ENCODE results near the gene KCTD11.
"Not testable (repeated sequence)": the region's sequence is repeated elsewhere in the genome, so short reads cannot be mapped to it uniquely, and the experiment has no call there.

Gene KCTD11

DNA sequence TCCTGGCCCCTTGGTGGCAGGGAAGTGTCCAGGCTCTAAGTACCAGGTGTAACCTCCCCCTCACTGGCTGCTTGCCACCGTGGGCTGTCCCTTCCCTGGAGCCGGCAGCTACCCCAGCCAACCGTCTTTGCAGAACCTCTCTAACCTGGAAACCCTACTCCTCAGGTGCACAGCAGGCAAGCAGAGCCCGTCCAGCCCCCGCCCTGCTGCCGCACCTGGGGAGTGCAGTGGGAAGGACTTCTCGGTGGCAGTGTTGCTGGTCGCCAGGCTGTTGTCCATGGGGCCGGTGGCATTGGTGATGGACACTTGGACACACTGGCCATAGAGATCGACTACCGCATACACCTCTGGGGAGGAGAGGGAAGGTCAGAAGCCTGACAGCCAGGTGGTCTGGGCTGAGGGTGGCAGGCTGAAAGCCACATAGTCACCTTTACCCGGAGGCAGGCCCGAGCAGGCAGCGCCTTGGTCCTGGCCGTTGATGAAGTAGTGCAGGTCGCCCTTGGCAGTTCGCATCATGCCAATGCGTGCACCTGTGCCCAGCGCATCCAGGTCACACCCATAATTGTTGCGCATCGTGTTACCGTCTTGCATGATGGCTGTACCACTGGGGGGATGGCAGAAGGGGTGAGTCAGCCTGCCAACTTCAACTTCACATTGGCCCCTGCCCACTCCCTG lies 29.3 kb upstream of the KCTD11 start:
- no peak for DNase-seq

GRCh38 chr17:7323731-7324437 lies 28.1 kb upstream of the KCTD11 start:
- no peak for DNase-seq

DNA sequence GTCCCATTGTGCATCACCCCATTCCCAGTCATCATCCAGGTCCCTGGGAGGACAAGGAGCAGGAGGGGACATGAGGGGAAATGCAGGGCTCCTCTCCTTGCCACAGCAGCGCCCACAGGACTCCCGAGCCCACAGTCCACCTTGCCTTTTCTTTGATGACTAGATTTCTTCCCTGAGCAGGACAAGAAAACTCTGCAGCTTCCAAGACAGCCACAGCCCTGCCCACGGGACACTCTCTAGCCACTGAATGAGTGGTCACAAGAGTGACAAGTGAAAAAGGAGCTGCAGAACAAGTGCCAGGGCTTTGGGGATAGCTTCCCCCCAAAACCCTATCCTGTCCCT lies 27.6 kb upstream of the KCTD11 start:
- DNase-seq, result no peak

- DNase-seq, result no peak
These were observed 26.9 kb upstream of the KCTD11 start for GRCh38 chr17:7325031-7325528.

DNA sequence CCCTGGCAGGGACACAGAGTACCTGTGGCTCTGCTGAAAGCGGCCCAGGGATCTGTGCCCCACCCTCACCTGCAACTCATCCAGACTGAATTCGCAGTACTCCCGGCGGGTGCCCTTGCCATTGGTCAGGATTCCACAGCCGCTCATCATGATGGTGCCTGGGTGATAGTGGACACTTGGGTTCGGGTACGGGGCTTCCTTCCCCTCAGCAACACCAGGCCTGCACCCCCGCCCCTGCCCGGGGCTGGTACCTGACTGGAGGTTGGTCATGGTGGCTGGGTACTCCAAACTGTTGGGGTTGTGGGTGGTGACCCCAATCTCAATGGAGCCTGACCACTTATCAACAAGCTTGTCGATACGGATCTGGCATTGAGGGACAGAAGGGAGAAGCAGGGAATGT lies 25.8 kb upstream of the KCTD11 start:
- DNase-seq, result no peak

- DNase-seq, result no peak
These were observed 24.9 kb upstream of the KCTD11 start for GRCh38 chr17:7327056-7327455.

DNA sequence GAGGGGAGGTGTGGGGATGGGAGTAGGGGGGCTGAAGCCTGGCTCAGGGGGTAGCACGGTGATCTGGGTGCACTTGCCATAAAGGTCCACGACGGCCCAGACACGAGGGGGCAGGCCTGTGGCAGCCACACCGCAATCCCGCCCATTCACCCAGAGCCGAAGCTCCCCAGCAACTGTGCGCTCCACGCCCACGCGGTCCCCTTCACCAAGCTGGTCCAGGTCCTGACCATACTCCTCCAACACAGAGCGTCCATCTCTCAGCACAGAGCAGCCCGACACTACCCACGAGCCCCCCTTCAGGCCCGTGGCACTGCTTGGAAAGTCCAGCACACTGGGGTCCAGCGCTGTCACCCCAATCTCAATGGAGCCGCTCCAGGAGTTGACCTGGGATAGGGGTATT lies 24.5 kb upstream of the KCTD11 start:
- DNase-seq, result no peak

GRCh38 chr17:7328009-7328408 lies 24.0 kb upstream of the KCTD11 start:
- no peak for DNase-seq

GRCh38 chr17:7328840-7329373 lies 23.1 kb upstream of the KCTD11 start, which contains the start of gene NEURL4:
NEURL4 (minus strand) TSS chr17:7329335; CDS start chr17:7329312, 23 bp downstream.
- no peak for DNase-seq

DNA sequence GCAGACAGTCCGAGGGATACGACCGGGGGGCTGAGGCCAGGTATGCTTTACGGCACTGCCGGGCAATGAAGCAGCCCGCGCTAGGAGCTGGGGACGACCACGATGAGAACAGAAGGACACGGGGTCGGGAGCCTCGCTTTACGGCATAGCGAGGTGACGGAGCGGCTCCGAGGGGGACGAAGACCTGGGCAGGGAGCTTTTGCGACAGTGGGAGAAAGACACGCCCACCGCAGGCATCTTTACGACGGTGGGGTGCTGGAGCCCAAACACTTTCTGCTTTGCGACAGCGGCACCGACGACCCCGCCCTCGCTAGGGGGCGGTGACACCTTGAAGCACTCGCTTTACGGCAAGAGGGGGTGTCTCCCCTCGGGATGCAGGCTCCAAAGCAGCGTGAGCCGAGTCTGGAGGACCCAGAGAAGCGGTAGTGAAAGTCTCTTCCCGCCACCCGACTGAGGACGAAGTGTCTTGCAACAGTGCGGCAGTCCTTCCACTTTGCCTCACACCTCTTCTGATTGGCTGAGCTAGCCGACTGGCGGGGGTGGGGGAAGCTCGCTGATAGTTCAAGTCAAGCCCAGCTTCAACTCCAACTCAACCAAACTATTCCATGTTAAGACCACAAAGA lies 22.5 kb upstream of the KCTD11 start:
- peak; percentile 75 to 98 for DNase-seq

GRCh38 chr17:7329997-7330637 lies 21.8 kb upstream of the KCTD11 start:
- DNase-seq, result peak; percentile 51 to 59

- DNase-seq, result no peak
These were observed 21.3 kb upstream of the KCTD11 start for GRCh38 chr17:7330638-7331015.

- DNase-seq, result no peak
These were observed 19.9 kb upstream of the KCTD11 start for GRCh38 chr17:7332111-7332510.

- not testable (repeated sequence) for DNase-seq
These were observed 19.3 kb upstream of the KCTD11 start for GRCh38 chr17:7332600-7333069.

GRCh38 chr17:7334938-7335538 lies 16.9 kb upstream of the KCTD11 start:
- no peak for DNase-seq

DNA sequence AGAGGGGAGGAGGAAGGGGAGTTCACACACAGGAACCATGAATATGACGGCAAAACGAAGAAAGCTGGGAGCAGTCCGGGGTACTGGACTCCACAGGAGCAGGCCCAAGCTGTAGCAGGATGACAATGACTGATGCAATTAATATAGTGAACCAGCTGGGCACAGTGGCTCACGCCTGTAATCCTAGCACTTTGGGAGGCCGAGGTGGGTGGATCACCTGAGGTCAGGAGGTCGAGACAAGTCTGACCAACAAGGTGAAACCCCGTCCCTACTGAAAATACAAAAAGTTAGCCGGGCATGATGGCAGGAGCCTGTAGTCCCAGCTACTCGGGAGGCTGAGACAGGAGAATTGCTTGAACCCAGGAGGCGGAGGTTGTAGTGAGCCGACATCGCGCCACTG lies 16.2 kb upstream of the KCTD11 start:
- not testable (repeated sequence) for DNase-seq

DNA sequence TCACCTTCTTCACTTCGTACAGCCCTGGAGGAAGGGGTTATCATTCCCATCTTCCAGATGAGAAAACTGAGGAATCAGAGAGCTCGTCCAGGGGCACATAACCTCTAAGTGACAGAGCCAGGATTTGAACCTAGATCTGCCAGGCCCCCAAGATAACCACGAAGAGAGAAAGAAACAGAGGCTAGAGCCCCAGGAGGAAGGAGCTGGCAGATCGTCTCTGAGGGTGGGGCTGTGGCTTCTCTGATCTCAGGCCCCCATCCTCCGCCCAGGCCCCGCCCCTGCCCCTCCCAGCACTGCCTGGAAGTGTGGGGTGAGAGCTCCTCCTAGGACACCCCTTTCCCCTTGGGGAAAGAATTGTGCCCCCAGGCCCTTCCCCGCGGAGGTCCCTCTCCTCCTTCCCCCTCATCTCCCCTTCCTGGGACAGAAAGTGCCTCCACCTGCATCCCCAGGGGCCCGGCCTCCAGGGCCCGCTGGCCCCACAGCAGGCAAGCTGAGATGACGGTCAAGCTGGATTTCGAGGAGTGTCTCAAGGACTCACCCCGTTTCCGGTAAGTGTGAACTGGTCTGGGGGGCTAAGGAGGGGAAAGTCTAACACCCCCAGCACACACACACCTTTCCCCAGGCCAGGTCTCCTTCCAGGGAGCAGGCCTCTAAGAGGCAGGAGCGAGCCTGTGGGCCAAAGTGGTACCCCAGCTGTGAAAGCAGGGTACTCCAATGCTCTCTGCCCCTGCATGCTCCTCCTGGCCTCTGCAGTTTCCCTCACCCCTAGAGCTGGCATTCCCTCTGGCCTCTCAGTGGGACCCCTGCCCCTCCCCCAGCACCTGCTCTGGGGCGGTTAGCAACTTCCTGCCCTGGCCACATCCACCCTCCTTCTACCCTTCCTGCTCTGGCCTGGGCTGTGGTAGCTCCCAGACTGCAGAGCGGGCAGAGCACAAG lies 15.5 kb upstream of the KCTD11 start, which contains the start of gene ACAP1:
Gene ACAP1, plus strand, starts transcription at position 290 of the 936 bp plus-strand sequence. Its CDS starts 206 bp downstream, at position 496.
- DNase-seq, result no peak

DNA sequence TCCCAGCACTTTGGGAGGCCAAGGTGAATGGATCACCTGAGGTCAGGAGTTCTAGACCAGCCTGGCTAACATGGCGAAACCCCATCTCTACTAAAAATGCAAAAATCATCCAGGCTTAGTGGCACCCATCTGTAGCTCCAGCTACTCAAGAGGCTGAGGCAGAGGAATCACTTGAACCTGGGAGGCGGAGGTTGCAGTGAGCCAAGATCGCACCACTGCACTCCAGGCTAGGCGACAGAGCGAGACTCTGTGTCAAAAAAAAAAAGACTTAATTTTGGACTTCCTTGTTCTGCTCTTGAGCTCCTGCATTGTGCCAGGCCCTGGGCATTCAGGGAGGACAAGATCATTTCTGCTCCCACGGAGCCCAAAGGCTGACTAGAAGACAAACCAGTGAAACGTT lies 14.4 kb upstream of the KCTD11 start:
- DNase-seq, result not testable (repeated sequence)

DNA sequence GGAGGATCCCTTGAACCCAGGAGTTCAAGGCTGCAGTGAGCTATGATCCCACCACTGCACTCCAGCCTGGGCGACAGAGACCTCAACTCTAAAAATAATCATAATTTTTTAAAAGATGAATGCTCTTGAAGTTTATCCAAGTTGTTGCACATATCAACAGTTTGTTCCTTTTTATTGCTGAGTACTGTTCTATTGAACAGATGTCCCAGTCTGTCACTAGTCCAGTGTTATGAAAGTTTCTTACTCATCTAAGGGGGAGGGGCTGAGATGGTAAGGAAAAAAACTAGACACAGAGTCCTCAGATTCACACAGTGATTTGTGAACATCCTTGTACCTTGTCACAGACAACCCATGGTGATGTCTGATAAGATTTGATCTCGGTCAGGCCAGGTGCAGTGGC lies 11.8 kb upstream of the KCTD11 start:
- no peak for DNase-seq

GRCh38 chr17:7341842-7342241 lies 10.1 kb upstream of the KCTD11 start:
- no peak for DNase-seq

DNA sequence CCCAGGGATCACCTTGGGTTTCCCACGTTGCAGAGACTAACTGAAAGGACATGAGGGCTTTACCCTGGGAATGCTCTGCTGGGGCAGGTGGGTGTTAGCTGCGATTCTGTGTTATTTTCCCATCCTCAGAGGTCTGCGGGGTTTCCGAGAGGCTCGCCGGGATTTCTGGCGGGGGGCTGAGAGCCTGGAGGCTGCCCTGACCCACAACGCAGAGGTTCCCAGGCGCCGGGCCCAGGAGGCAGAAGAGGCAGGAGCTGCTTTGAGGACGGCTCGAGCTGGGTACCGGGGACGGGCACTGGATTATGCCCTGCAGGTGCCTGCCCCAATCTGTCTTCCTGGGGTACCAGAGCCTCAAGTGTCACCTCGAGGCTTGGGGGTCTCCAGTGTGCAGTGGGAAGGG lies 8.7 kb upstream of the KCTD11 start:
- no peak for DNase-seq
